D721Med (cell line): ENCODE data around the gene FAM186B.
A peak's percentile ranks its signal among the peaks of the same experiment; 100 is the strongest.

ENCODE experiments used
- DNase-seq: peaks from one replicate; pipeline ENCODE4 v3.0.0; 2011; ENCODE audit warnings: low spot score; ENCODE audit not compliant: insufficient read length
- FAIRE-seq: peaks from 2 replicates; lab custom pipeline; 2011; peaks lifted over from hg19 to GRCh38; lab: Jason Lieb, UNC
- CTCF ChIP-seq: IDR thresholded peaks from 2 replicates; pipeline ENCODE4 v1.5.1; 2012; ENCODE audit warnings: mild to moderate bottlenecking, control low read depth; ENCODE audit not compliant: insufficient read depth; ENCODE audit errors: missing control alignments

The FAM186B gene

GRCh38 chr12:49633703-49634345, 28.4 kb upstream of the FAM186B start:
- no peak for DNase-seq
- no peak for FAIRE-seq
- no peak for TF ChIP-seq CTCF

GRCh38 chr12:49632986-49633702, 27.7 kb upstream of the FAM186B start:
- FAIRE-seq (no peak), DNase-seq (no peak)
- no peak for TF ChIP-seq CTCF

GRCh38 chr12:49632401-49632800, 27.0 kb upstream of the FAM186B start:
- FAIRE-seq (no peak), DNase-seq (no peak)
- no peak for TF ChIP-seq CTCF

GRCh38 chr12:49631336-49631907, 26.0 kb upstream of the FAM186B start:
- TF ChIP-seq CTCF = no peak
- no peak for FAIRE-seq
- DNase-seq = no peak

GRCh38 chr12:49627752-49628360, 22.4 kb upstream of the FAM186B start:
- no peak for FAIRE-seq

GRCh38 chr12:49626836-49627235, 21.4 kb upstream of the FAM186B start:
- no peak for TF ChIP-seq CTCF
- DNase-seq = peak; percentile 5
- no peak for FAIRE-seq

More at GRCh38 chr12:49627752-49628360, 22.4 kb upstream of the FAM186B start:
- no peak for TF ChIP-seq CTCF
- DNase-seq = no peak
